SW480 (cell line): Measurements from ENCODE around the gene FAM83D.

ENCODE experiments used
- DNase-seq: peaks from one replicate; pipeline ENCODE4 v3.0.0-alpha.2; 2016; ENCODE audit warnings: low spot score

The FAM83D gene

DNA sequence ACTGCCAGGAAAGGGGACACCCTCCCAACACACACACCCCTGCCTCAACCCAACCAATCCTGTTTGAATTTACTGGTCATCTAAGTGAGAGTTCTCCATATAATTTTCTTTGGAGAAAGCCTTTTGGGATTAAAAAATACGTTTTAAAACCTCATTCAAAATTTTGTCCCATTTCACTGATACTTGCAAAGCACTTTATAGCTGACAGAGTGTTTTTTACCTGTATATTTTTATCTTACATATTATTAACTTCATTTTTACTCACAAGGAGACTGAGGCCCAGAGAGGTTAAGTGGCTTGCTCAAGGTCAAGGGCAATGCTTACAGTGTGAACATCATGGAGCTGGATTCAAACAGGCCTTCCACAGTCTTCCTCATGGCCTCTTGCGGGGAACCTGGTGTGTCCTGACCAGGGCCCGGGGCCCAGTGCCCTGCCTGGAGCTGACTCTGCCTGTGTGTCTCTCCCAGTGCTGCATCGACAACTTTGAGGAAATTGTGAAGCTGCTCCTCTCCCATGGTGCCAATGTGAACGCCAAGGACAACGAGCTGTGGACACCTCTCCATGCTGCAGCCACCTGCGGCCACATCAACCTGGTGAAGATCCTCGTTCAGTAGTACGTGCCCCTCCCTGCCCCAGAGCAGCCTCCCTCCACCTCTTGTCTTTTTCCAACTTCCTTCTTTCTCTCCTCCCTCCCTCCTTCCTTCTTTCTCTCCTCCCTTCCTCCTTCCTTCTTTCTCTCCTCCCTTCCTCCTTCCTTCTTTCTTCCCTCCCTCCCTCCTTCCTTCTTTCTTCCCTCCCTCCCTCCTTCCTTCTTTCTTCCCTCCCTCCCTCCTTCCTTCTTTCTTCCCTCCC, 30.9 kb upstream of the FAM83D start:
- DNase-seq: no peak

DNA sequence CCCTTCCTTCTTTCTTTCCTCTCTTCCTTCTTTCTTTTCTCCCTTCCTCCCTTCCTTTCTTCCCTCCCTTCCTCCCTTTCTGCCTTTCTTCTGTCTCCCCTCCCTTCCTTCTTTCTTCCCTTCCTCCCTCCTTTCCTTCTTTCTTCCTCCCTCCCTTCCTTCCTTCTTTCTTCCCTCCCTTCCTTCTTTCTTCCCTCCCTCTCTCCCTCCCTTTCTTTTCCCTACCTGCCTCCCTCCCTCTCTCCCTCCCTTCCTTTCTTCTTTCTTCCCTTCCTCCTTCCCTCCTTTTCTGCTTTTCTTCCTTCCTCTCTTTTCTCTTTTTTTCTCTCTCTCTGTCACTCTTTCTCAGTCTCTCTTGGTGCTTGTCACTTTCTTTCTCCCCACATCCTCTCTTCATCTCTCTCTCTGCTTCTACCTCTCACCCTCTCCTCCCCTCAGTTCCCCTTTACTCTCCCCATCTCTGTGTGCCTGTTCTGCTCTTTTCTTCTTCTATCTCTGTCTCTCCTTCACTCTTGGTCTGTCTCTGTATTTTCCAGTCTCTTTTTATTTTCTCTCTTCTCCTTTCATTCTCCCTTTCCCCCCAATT, 30.1 kb upstream of the FAM83D start:
- no peak for DNase-seq

DNA sequence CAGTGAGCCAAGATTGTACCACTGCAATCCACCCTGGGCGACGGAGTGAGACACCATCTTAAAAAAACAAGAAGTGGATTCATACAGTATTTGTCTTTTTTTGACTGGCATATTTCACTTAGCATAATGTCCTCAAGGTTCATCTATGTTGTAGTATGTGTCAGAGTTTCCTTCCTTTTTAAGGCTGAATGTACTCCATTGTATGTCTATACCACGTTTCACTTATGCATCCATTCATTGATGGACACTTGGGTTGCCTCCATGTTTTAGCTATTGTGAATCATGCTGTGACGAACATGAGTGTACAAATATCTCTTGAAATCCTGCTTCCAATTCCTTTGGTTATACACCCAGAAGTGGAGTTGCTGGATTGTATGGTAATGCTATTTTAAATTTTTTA, 28.9 kb upstream of the FAM83D start:
- no peak for DNase-seq

DNA sequence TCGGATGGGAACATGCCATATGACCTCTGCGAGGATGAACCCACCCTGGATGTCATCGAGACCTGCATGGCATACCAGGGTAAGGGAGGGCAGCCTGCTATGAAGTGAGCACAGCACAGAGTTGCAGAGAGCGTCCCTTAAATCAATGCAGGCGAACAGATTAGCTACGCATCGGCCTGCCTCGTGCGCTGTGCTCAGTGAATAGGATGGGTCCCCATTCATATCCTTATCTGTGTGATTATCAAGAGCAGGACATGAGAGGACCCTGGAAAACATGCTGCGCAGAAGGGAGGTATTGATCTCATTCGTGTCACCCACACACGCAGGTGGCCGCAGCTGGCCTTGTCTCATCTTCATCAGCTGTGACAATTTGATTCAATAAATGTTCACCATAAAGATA, 25.6 kb upstream of the FAM83D start:
- DNase-seq: no peak

DNA sequence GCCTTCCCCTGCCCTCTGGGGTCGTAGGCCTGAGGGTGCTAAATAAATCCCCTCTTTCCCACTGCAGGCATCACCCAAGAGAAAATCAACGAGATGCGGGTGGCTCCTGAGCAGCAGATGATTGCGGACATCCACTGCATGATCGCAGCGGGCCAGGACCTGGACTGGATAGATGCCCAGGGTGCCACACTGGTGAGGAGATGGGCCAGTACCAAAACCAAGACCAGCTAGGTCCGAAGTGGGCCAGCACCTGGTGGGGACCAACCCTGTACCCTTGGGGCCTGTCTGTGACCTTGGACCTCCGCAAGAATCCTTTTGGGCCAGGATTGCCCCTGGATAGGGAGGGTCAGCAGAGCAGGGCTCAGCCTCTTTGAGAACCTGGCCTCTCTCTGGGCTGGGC, 23.6 kb upstream of the FAM83D start:
- no peak for DNase-seq

DNA sequence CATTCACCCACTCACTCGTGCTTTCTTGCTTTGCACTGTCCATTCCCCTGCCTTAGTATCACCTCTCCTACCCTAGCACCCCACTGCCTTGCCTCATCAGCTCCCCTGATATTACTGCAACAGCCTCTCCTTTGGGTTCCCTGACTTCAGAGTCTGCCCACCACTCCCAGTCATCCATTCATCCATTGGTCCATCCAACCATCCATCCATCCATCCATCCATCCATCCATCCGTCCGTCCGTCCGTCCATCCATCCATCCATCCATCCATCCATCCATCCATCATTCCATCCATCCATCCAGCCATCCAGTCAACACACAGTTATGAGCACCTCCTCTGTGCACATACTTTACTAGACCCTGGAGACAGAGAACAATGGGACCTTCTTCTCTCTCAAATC, 22.9 kb upstream of the FAM83D start:
- no peak for DNase-seq

DNA sequence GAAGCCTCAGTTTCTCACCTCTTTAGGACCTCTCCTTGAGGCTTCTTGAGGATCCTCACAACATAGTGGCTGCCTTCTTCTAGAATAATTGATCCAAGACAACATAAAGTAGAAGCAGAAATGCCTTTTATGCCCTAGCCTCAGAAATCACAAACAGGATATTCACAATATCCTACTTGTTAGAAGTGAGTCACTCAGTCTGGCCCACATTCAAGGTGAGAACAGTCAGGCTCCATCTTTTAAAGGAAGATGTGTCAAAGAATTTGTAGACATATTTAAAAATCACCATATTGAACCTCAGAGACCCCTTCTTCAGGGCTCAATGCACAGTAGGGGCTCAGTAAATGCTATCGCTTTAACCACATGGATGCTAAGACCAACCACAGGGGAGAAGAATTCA, 20.8 kb upstream of the FAM83D start:
- no peak for DNase-seq

DNA sequence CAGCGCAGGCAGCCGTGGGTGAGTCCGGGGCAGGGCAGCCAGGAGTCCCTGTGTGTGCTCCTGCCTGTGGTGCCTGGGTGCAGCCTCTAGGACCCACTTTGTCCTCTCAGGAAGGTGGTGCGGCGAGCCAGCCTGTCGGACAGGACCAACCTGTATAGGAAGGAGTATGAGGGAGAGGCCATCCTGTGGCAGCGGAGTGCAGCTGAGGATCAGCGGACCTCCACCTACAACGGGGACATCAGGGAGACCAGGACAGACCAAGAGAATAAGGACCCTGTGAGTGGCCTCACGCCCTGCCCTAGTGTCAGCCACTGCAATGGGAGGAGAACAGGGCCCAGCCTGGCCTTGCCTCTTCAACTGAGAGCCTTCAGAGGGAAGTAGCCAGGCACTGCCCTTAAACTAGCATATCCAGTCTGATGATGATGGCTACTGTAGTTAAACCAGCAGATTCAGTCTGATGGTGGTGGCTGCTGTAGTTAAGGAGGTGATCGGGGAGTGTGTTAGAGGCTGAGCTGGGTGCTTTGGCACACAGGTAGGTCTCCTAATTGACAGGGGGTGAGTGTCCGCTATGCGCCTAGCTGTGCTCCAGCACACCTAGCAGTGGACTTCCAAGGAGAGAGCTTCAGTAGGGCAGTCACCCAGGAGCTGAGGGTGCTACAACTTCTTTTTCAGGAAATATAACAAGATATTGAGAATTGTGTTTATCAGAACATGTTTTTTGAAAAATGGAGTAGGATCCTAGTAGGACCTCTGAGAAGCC, 18.1 kb upstream of the FAM83D start:
- no peak for DNase-seq

DNA sequence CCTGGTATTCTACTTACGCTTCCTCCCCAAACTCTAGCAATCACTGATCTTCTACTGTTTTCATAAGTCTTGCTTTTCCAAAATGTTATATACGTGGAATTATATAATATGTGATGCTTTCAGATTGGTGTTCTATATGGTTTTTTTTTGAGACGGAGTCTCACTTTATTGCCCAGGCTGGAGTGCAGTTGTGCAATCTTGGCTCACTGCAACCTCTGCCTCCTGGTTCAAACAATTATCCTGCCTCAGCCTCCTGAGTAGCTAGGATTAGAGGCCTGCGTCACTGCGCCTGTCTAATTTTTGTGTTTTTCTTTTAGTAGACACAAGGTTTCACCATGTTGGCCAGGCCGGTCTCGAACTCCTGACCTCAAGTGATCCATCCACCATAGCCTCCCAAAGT, 10.9 kb upstream of the FAM83D start:
- DNase-seq: no peak

DNA sequence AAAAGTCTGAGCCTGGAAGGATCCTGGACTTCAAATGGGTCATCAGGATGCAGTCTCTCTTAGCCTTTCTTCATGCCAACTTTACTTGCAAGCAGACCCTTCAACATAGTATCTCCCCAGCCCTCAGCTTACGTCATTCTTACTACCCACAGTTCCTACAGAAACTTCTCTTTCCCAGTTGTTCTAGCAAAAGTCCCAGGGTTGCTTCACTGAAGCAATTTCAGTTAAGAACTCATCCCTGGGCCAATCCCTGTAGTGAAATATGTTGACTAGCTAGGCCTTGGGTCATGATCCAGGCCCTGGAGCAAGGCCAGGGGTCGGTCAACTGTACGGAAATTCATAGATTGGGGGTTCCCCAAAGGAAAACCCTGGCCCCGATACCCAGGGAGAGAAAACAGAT, 8.6 kb upstream of the FAM83D start:
- DNase-seq: no peak

DNA sequence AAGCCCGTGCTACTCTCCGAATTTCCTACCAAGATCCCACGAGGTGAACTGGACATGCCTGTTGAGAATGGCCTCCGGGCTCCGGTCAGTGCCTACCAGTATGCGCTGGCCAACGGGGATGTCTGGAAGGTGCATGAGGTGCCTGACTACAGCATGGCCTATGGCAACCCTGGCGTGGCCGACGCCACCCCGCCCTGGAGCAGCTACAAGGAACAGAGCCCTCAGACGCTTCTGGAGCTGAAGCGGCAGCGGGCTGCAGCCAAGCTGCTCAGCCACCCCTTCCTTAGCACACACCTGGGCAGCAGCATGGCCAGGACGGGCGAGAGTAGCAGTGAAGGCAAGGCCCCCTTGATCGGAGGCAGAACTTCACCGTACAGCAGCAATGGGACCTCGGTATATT, 8.0 kb upstream of the FAM83D start:
- DNase-seq: no peak

DNA sequence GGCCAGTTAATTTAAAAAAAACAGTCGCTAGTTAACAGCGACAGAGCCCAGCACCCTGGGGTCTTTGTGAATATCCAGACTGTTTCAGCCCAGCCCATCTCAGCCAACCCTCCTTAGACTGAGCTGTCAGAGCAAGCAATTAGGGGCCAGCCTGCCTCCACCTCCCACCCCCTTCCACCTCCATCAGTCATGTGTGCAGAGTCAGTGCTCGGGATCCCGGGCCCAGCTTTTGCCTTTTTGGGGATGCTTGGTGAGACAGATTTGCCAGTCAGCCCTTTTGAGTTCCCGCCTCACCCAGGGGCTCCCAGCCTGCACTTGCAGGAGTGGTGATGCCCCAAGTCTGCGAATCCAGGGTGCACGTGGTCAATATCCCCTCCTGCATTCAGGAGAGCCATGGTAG, 6.5 kb upstream of the FAM83D start:
- no peak for DNase-seq

DNA sequence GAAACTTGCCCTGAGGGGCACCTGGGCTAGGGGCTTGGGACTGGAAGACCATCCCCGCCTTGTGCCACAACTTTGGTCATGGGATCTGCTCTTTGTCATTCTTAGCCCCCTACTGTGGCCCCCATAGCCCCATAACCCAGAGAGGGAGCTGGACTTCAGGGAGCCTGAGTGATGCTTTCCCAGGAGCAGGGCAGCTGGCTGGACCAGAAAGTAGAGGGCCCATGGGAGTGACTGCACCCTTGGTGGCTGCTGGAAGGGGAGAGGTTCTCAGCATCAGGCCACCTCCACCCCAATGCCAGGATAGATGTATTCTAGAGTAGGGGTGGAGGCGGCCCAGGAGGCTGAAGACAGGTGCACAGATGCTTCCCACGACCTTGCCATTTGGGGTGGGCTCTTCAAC, 5.8 kb upstream of the FAM83D start:
- no peak for DNase-seq

DNA sequence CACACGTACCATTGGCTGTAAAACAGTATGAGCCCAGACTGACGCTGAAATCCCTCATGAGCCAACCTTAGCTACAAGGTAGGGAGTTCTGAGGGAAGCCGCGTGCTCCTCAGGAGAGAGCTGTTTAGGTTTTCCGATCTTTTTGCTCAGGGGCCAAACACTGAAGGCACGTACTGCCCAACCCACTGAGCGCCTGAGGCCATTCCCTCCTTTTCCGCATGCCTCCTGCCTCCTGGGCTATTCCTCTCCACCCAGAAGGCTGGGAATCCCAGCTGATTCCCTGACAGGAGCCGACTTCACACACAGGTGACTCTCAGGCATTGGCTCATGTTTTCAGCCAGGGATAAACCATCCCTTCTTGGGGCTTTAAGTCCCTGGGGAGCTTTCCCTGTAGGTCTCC, 5.4 kb upstream of the FAM83D start:
- DNase-seq: no peak

DNA sequence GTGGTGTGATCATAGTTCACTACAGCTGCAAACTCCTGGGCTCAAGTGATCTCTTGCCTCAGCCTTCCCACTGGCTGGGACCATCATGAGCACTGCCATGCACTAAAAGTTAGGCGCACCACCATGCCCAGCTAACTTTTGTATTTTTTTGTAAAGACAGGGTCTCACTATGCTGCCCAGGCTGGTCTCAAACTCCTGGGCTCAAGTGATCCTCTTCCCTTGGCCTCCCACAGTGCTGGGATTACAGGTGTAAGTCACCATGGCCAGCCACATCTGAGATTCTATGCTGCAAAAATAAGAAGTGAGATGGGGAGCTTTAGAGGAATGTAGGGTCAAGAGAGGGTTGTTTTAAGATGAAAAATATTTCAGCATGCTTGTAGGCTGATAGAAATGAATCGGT, 1.5 kb upstream of the FAM83D start:
- no peak for DNase-seq

DNA sequence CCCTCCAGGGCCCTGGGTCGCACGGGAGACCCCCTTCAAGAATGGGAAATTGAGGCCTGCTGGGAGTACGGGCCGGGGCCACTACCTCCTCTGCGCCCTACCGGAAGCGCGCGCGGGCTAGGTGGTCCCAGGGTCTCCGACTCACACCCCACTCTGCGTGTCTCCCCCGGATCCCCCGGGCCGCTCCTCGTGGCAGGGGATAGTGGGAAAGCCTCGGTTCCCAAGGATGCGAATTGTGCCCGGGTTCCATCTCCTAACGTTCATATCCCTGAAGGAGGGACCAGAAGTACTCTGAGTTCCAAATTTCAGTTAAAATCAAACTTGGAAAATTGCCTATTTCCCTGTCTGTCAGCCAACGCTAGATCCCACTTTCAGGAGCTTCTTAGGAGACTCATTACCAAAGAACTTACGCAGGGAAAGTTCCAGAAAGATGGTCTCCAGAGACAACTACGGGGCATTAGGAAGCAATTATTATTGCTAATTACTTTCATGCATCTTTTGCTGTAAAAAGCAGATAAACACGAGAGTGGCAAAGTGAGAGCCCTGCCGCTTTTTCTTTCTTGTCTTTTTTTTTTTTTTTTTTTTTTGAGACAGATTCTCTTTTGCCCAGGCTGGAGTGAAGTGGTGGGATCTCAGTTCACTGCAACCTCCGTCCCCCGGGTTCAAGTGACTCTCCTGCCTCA, 858 bp downstream of the FAM83D start:
- no peak for DNase-seq

DNA sequence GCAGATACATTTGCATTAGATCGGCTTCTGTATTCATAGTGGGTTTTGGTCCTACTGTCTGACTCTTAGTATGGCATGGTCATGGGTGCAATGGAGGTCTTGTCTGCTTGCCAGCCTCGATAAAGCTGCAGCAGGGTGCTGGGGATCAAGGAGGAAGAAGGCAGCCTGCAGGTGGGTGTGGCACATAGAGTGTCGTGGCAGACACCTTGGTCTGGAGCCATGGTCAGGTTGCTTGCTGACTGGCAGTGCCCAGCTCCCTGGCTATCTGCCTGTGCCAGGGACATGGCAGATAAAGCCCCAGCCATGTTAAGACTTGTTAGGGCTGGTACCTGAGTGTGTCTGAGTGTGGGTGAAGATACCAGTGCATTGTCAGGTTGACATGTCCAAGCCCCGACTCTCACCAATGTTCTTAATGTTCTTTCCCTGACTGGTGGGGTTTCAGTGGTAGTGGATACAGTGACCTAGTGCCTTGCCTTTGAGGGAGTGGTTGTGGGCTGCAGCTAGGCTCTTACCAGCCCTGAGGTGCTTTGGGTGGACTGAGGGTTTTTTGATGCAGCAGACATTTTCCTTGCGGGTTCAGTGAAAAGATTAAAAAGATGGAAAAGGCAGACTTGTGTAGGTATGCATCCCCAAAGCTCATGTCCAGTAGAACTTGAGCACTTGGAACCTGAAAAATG, 1.8 kb downstream of the FAM83D start:
- DNase-seq: peak; percentile 34

DNA sequence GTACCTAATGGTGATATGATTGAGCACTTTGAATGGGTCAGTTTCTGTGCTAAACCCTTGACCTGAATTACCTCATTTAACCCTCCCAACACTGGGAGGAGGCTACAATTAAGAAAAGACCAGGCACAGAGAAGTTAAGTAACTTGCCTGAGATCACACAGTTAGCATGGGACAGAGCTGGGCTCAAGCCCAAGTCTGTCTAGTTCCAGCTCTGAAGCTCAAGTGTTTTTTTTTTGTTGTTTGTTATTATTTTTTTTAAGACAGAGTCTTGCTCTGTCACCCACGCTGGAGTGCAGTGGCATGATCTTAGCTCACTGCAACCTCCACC, 4.0 kb downstream of the FAM83D start:
- no peak for DNase-seq

DNA sequence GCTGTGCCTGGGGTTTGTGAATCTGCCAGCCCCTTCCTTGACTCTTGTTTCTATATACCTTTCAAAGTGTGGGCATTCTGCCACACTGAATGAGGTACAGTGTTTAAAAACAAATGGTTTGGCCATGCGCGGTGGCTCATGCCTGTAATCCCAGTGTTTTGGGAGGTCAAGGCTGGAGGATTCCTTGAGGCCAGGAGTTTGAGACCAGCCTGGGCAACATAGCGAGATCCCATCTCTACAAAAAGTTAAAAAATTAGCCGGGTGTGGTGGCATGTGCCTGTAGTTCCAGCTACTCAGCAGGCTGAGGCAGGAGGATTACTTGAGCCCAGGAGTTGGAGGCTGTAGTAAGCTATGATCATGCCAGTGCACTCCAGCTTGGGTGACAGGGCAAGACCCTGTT, 5.8 kb downstream of the FAM83D start:
- no peak for DNase-seq

DNA sequence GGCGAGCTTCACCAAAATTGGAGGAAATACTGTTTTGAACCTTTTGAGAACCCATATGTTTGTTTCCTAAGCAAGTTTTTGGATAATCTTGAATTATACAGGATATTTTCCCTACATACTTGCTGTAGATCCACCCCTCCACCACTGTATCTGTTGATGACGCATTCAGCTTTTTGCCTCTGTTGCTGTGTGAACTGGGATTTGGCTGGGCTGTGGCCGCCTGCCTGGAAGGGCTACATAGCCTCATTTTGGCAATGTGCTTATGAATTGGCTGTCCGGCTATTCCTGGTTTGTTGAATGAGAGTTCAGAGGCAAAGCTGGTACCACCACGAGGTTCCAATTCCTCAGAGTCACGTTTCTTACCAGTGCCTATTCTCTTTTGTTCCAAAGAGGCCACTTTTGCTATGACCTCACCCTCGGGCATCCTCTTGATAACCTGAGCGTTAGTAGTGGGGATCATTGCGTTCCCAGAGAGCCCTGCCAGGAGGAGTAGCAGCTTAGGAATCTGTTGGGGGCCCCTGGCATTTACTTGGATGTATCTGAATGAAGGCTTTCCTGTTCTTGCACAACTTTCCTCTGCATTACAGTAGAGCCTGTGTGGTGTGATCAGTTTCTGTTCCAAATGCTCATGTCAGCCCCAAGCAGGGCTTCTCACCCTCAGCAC, 6.4 kb downstream of the FAM83D start:
- DNase-seq: no peak

DNA sequence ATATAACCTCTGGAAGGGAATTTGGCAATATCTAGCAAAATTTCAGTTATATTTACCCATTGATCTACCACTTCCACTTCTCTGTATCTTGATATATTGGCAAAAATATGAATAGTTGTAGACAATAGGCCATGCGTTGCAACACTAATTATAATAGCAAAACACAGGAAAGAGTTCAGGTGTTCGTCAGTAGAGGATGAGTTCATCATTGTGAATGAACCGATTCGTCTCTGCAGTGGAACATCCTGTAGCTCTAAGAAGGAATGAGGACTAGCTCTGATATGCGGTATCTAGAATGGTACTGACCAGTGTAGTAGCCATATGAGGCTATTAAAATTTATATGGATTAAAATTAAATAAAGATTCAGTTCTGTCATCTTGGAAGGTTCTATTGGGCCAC, 8.3 kb downstream of the FAM83D start:
- DNase-seq: no peak

DNA sequence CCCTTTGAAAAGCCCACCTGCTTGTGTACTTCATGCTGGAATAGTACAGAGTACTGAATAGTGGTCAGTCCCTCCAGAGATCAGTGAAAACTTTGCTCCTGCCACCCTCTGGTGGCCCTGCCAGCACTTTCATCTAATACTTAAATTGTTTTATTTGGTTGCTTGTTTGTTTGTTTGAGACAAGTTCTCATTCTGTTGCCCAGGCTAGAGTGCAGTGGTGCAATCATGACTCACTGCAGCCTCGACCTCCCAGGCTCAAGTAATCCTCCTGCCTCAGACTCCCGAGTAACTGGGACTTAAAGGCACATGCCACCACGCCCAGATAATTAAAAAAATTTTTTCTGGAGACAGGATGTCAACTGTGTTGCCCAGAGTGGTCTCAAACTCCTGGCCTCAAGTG, 9.1 kb downstream of the FAM83D start:
- peak; percentile 69 for DNase-seq
